K562 (cell line): Measurements from ENCODE around the gene CTSW. TPM values are rescaled to one million over a fixed set of nuclear protein-coding genes. Genes with fewer than 3 reads are reported as not detected.

Source experiments
- DDX20 ChIP-seq: fragments of 450-650 bp; IDR thresholded peaks from 2 replicates; pipeline ENCODE4 v1.6.1; 2016; ENCODE audit warnings: missing genetic modification characterization, low read depth, mild to moderate bottlenecking, missing compliant biosample characterization, moderate library complexity
- NR4A1 ChIP-seq, 2 experiments: fragments of 250-450 bp in 1 of 2; fragments of 450-650 bp in 1 of 2; sonication (Bioruptor Pico) in 1 of 2; IDR thresholded peaks; 2 replicates each; pipeline versions ENCODE4 v1.4.0 to v1.6.1; 2016 to 2020; ENCODE audit warnings: mild to moderate bottlenecking in 2 of 2, missing compliant biosample characterization in 1 of 2, missing genetic modification characterization in 1 of 2, moderate library complexity in 1 of 2
- PHF21A ChIP-seq: fragments of 450-650 bp; IDR thresholded peaks from 2 replicates; pipeline ENCODE4 v1.6.1; 2017; ENCODE audit warnings: low read depth, borderline replicate concordance
- PTTG1 ChIP-seq: fragments of 450-650 bp; IDR thresholded peaks from 2 replicates; pipeline ENCODE4 v1.6.1; 2016; ENCODE audit warnings: low read depth, mild to moderate bottlenecking, missing genetic modification characterization, missing compliant biosample characterization
- SRSF7 ChIP-seq: fragments of 200-400 bp; formaldehyde crosslinking; optimal IDR thresholded peaks from 2 replicates; pipeline ENCODE3; 2017; ENCODE audit warnings: mild to moderate bottlenecking, low read depth, low read length
- TOE1 ChIP-seq, 2 experiments: fragments of 450-650 bp in 1 of 2; sonication (generic) in 1 of 2; formaldehyde crosslinking in 1 of 2; IDR thresholded peaks; 2 replicates each; pipeline versions ENCODE4 v1.7.1 to v1.8.0; 2016 to 2022; ENCODE audit warnings: borderline replicate concordance in 2 of 2, mild to moderate bottlenecking in 2 of 2, antibody characterized with exemption in 1 of 2, inconsistent platforms in 1 of 2, low read depth in 1 of 2, missing genetic modification reagents in 1 of 2, moderate library complexity in 1 of 2
- ZNF24 ChIP-seq: fragments of 450-650 bp; IDR thresholded peaks from 2 replicates; pipeline ENCODE4 v1.6.1; 2016
- polyA plus RNA-seq, 8 experiments: library from polyadenylated mRNA; depleted of rRNA in 4 of 8; stranded (reverse) in 5 of 8; unstranded in 3 of 8; fragments of >200 nt; fragmentation: Nextera tagmentation in 2 of 8; fragmentation: Illumina TruSeq in 1 of 8; extraction: Ambion mirVana in 2 of 8; extraction: Trizol in 1 of 8; gene quantifications; 2 replicates each; pipeline versions ENCODE4 v1.2.1 to v1.2.3, GENCODE V29; 2011 to 2014; ENCODE audit warnings: inconsistent platforms in 1 of 8, missing spikeins in 1 of 8
- total RNA-seq, 7 experiments: library from RNA; depleted of rRNA in 6 of 7; stranded (reverse); fragments of >200 nt in 6 of 7; fragmentation: Illumina TruSeq in 2 of 7; extraction: Trizol in 2 of 7; gene quantifications; 2 replicates each; pipeline versions ENCODE4 v1.2.1 to v1.2.3, GENCODE V29; 2011 to 2021; ENCODE audit warnings: low replicate concordance in 1 of 7
- TF ChIP-seq, protein P1 (sequence below), 3 experiments: IDR thresholded peaks in 2 of 3; conservative IDR thresholded peaks in 1 of 3; 2 replicates each; pipeline ENCODE4 v1.5.1; 2011 to 2012; ENCODE audit warnings: low read length in 3 of 3, mild to moderate bottlenecking in 3 of 3, control low read depth in 2 of 3, improper control_type of control experiment in 1 of 3, inconsistent platforms in 1 of 3, low read depth in 1 of 3, mixed read lengths in 1 of 3, moderate library complexity in 1 of 3; ENCODE audit not compliant: insufficient read depth in 2 of 3
- TF ChIP-seq, protein P2 (sequence below): sonication (generic); formaldehyde crosslinking; IDR thresholded peaks from 2 replicates; pipeline ENCODE4 v1.9.0; 2022; ENCODE audit warnings: mild to moderate bottlenecking, missing genetic modification reagents
- TF ChIP-seq, protein P3 (sequence below): fragments of 450-650 bp; formaldehyde crosslinking; IDR thresholded peaks from 2 replicates; pipeline ENCODE4 v1.4.0; 2022; ENCODE audit warnings: missing genetic modification characterization
- TF ChIP-seq, protein P4 (sequence below): fragments of 450-650 bp; formaldehyde crosslinking; IDR thresholded peaks from 2 replicates; pipeline ENCODE4 v1.4.0; 2020; ENCODE audit warnings: mild to moderate bottlenecking, mixed read lengths
- TF ChIP-seq, protein P5 (sequence below): sonication (generic); formaldehyde crosslinking; IDR thresholded peaks from 2 replicates; pipeline ENCODE4 v1.8.1; 2023; ENCODE audit warnings: mild to moderate bottlenecking, missing genetic modification reagents

The CTSW gene
- total and polyA plus RNA-seq, 9 of the 15 experiments (the other 6 are each of a cell fraction or from before 2014, with no cell fraction given) = 0.04 TPM; not detected in 8

DNA sequence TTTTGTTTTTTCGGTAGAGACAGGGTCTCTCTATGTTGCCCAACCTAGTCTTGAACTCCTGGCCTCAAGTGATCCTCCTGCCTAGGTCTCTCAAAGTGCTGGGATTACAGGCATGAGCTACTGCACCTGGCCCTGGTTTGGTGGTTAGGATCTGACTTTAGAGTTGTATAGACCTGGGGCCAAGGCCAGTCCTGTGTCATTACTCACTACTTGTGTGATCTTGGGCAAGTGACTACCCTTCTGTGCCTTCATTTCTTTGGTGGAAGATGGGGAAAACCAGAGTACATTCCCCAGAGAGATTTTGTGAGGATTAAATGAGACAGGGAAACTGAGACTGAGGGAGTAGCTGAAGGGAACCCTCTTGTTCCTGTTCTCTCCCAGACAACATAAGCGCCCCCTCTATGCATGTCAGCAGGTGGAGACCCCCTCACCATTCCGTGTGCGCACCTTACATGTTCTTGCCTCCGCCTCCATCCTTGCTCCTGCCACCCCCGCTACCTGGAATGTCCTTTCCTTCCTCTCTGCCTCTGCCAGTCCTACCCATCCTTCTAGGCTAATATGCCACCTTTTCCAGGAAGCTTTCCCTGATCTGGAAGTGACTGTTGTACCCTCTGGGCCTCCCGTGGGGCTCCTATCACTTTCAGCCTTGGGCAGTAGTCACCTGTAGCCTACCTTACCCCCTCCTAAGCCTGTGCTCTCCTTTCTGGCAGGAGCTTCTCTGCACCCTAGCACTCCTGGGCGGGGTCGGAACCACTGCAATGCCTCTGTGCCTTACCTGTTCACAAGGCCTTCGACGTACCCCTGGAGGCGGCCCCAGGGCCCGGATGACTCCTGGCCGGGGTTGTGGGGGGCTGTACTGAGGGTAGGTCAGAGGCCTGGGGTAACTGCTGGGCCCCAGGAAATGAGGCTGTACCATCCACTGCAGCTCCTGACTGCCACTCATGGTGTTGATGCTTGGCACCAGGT is 16.7 kb downstream of the CTSW start (continued):
- TF ChIP-seq, protein P1, sequence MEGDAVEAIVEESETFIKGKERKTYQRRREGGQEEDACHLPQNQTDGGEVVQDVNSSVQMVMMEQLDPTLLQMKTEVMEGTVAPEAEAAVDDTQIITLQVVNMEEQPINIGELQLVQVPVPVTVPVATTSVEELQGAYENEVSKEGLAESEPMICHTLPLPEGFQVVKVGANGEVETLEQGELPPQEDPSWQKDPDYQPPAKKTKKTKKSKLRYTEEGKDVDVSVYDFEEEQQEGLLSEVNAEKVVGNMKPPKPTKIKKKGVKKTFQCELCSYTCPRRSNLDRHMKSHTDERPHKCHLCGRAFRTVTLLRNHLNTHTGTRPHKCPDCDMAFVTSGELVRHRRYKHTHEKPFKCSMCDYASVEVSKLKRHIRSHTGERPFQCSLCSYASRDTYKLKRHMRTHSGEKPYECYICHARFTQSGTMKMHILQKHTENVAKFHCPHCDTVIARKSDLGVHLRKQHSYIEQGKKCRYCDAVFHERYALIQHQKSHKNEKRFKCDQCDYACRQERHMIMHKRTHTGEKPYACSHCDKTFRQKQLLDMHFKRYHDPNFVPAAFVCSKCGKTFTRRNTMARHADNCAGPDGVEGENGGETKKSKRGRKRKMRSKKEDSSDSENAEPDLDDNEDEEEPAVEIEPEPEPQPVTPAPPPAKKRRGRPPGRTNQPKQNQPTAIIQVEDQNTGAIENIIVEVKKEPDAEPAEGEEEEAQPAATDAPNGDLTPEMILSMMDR (IDR thresholded peaks at IDR 0.05 in 2 of 3, conservative IDR thresholded peaks at IDR 0.05 in 1 of 3; ENCODE audit: insufficient read depth in 2 of 3, low read depth in 1 of 3, low read length in 3 of 3) = no peak
- TF ChIP-seq, protein P2, sequence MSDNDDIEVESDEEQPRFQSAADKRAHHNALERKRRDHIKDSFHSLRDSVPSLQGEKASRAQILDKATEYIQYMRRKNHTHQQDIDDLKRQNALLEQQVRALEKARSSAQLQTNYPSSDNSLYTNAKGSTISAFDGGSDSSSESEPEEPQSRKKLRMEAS = no peak
- TF ChIP-seq, protein P3, sequence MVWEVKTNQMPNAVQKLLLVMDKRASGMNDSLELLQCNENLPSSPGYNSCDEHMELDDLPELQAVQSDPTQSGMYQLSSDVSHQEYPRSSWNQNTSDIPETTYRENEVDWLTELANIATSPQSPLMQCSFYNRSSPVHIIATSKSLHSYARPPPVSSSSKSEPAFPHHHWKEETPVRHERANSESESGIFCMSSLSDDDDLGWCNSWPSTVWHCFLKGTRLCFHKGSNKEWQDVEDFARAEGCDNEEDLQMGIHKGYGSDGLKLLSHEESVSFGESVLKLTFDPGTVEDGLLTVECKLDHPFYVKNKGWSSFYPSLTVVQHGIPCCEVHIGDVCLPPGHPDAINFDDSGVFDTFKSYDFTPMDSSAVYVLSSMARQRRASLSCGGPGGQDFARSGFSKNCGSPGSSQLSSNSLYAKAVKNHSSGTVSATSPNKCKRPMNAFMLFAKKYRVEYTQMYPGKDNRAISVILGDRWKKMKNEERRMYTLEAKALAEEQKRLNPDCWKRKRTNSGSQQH = peak; percentile 9; the same call in 1 of the 2 replicates
- TF ChIP-seq, protein P4, sequence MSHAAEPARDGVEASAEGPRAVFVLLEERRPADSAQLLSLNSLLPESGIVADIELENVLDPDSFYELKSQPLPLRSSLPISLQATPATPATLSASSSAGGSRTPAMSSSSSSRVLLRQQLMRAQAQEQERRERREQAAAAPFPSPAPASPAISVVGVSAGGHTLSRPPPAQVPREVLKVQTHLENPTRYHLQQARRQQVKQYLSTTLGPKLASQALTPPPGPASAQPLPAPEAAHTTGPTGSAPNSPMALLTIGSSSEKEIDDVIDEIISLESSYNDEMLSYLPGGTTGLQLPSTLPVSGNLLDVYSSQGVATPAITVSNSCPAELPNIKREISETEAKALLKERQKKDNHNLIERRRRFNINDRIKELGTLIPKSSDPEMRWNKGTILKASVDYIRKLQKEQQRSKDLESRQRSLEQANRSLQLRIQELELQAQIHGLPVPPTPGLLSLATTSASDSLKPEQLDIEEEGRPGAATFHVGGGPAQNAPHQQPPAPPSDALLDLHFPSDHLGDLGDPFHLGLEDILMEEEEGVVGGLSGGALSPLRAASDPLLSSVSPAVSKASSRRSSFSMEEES (CRISPR knock-in tag) = no peak
- TF ChIP-seq SRSF7 (no peak), PTTG1 (tag) (no peak), DDX20 (tag) (no peak), PHF21A (no peak), NR4A1 (CRISPR knock-in tag; IDR thresholded peaks at IDR 0.05) (no peak), NR4A1 (tag; IDR thresholded peaks at IDR 0.05) (no peak), ZNF24 (no peak), TOE1 (IDR thresholded peaks at IDR 0.05; ENCODE audit: borderline replicate concordance) (no peak), TOE1 (CRISPR knock-in tag; IDR thresholded peaks at IDR 0.05; ENCODE audit: borderline replicate concordance, low read depth) (no peak)
- TF ChIP-seq, protein P5, sequence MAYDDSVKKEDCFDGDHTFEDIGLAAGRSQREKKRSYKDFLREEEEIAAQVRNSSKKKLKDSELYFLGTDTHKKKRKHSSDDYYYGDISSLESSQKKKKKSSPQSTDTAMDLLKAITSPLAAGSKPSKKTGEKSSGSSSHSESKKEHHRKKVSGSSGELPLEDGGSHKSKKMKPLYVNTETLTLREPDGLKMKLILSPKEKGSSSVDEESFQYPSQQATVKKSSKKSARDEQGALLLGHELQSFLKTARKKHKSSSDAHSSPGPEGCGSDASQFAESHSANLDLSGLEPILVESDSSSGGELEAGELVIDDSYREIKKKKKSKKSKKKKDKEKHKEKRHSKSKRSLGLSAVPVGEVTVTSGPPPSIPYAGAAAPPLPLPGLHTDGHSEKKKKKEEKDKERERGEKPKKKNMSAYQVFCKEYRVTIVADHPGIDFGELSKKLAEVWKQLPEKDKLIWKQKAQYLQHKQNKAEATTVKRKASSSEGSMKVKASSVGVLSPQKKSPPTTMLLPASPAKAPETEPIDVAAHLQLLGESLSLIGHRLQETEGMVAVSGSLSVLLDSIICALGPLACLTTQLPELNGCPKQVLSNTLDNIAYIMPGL = 0 out of 2 replicates have a peak, but pooled peaks have one; percentile 35
